ENCODE measurements around the gene TRIM26.
"Not testable (repeated sequence)": the region's sequence is repeated elsewhere in the genome, so short reads cannot be mapped to it uniquely, and the experiment has no call there.

Gene TRIM26

GRCh38 chr6:30145818-30146217 is 67.4 kb downstream of the TRIM26 start:
- H3K27ac ChIP-seq (ENCODE audit: insufficient read depth, low read depth, low read length, poor library complexity, severe bottlenecking): no peak overlapping the region
- H3K9me3 ChIP-seq (ENCODE audit: control insufficient read depth, low read length): no peaks in the 10 kb centered on the region
- H3K27me3 ChIP-seq (ENCODE audit: control insufficient read depth, insufficient read depth, low read length, poor library complexity, severe bottlenecking): no peaks in the 10 kb centered on the region
- no peaks in the 10 kb centered on the region for H3K36me3 ChIP-seq (ENCODE audit: control insufficient read depth, insufficient read depth, low read length)
- H3K4me1 ChIP-seq (ENCODE audit: control insufficient read depth, insufficient read depth, low read length): no peaks in the 10 kb centered on the region
- WGBS, 2 experiments: 43 to 45% methylated on average over 7 of the region's 7 CpGs
- H3K4me3 ChIP-seq (ENCODE audit: insufficient read depth, low read depth, low read length): no peak overlapping the region

GRCh38 chr6:30144811-30145210 is 68.4 kb downstream of the TRIM26 start:
- no peaks in the 10 kb centered on the region for H3K9me3 ChIP-seq (ENCODE audit: control insufficient read depth, low read length)
- H3K36me3 ChIP-seq (ENCODE audit: control insufficient read depth, insufficient read depth, low read length): no peaks in the 10 kb centered on the region
- no peak overlapping the region for H3K4me3 ChIP-seq (ENCODE audit: insufficient read depth, low read depth, low read length)
- H3K27ac ChIP-seq (ENCODE audit: insufficient read depth, low read depth, low read length, poor library complexity, severe bottlenecking): no peak overlapping the region
- 89 to 92% methylated on average over 6 of the region's 6 CpGs for WGBS, 2 experiments
- no peaks in the 10 kb centered on the region for H3K27me3 ChIP-seq (ENCODE audit: control insufficient read depth, insufficient read depth, low read length, poor library complexity, severe bottlenecking)
- no peaks in the 10 kb centered on the region for H3K4me1 ChIP-seq (ENCODE audit: control insufficient read depth, insufficient read depth, low read length)

- Histone ChIP-seq H3K4me1 (ENCODE audit: control insufficient read depth, insufficient read depth, low read length) (no peaks in the 10 kb centered on the region), H3K27ac (ENCODE audit: insufficient read depth, low read depth, low read length, poor library complexity, severe bottlenecking) (no peak overlapping the region), H3K36me3 (ENCODE audit: control insufficient read depth, insufficient read depth, low read length) (no peaks in the 10 kb centered on the region), H3K9me3 (ENCODE audit: control insufficient read depth, low read length) (no peaks in the 10 kb centered on the region), H3K27me3 (ENCODE audit: control insufficient read depth, insufficient read depth, low read length, poor library complexity, severe bottlenecking) (no peaks in the 10 kb centered on the region), H3K4me3 (ENCODE audit: insufficient read depth, low read depth, low read length) (no peak overlapping the region)
- WGBS, 2 experiments: 81 to 82% methylated on average over 2 of the region's 2 CpGs
Measured at GRCh38 chr6:30143780-30144179, 69.4 kb downstream of the TRIM26 start.

- no peak overlapping the region for H3K27ac ChIP-seq (ENCODE audit: insufficient read depth, low read depth, low read length, poor library complexity, severe bottlenecking)
- no peak overlapping the region for H3K4me3 ChIP-seq (ENCODE audit: insufficient read depth, low read depth, low read length)
- no peaks in the 10 kb centered on the region for H3K9me3 ChIP-seq (ENCODE audit: control insufficient read depth, low read length)
- no peaks in the 10 kb centered on the region for H3K27me3 ChIP-seq (ENCODE audit: control insufficient read depth, insufficient read depth, low read length, poor library complexity, severe bottlenecking)
- H3K4me1 ChIP-seq (ENCODE audit: control insufficient read depth, insufficient read depth, low read length): no peaks in the 10 kb centered on the region
- WGBS, 2 experiments: 96% methylated on average over 3 of the region's 3 CpGs; no CpG with 5 or more reads in 1 of the 2 experiments
- no peaks in the 10 kb centered on the region for H3K36me3 ChIP-seq (ENCODE audit: control insufficient read depth, insufficient read depth, low read length)
Measured at GRCh38 chr6:30142665-30143064, 70.5 kb downstream of the TRIM26 start.

GRCh38 chr6:30140240-30140639 is 73.0 kb downstream of the TRIM26 start:
- H3K36me3 ChIP-seq (ENCODE audit: control insufficient read depth, insufficient read depth, low read length); H3K4me1 ChIP-seq (ENCODE audit: control insufficient read depth, insufficient read depth, low read length); H3K27ac ChIP-seq (ENCODE audit: insufficient read depth, low read depth, low read length, poor library complexity, severe bottlenecking); H3K9me3 ChIP-seq (ENCODE audit: control insufficient read depth, low read length); H3K27me3 ChIP-seq (ENCODE audit: control insufficient read depth, insufficient read depth, low read length, poor library complexity, severe bottlenecking); H3K4me3 ChIP-seq (ENCODE audit: insufficient read depth, low read depth, low read length): not testable (repeated sequence)
- 80% methylated on average over 8 of the region's 8 CpGs for WGBS, 2 experiments

GRCh38 chr6:30136570-30137286 is 76.5 kb downstream of the TRIM26 start:
- H3K4me1 ChIP-seq (ENCODE audit: control insufficient read depth, insufficient read depth, low read length): no peaks in the 10 kb centered on the region
- H3K27me3 ChIP-seq (ENCODE audit: control insufficient read depth, insufficient read depth, low read length, poor library complexity, severe bottlenecking): peaks cover 16% of the 10 kb centered on the region
- H3K36me3 ChIP-seq (ENCODE audit: control insufficient read depth, insufficient read depth, low read length): no peaks in the 10 kb centered on the region
- 90 to 92% methylated on average over 11 of the region's 11 CpGs for WGBS, 2 experiments
- no peaks in the 10 kb centered on the region for H3K9me3 ChIP-seq (ENCODE audit: control insufficient read depth, low read length)
- H3K27ac ChIP-seq (ENCODE audit: insufficient read depth, low read depth, low read length, poor library complexity, severe bottlenecking): no peak overlapping the region
- no peak overlapping the region for H3K4me3 ChIP-seq (ENCODE audit: insufficient read depth, low read depth, low read length)

- peaks cover 26% of the 10 kb centered on the region for H3K27me3 ChIP-seq (ENCODE audit: control insufficient read depth, insufficient read depth, low read length, poor library complexity, severe bottlenecking)
- no peak within 1 kb of the TSS for H3K27ac ChIP-seq (ENCODE audit: insufficient read depth, low read depth, low read length, poor library complexity, severe bottlenecking)
- H3K9me3 ChIP-seq (ENCODE audit: control insufficient read depth, low read length): no peaks in the 10 kb centered on the region
- no peaks in the 10 kb centered on the region for H3K4me1 ChIP-seq (ENCODE audit: control insufficient read depth, insufficient read depth, low read length)
- 85% methylated on average over 3 to 4 of the region's 4 CpGs for WGBS, 2 experiments
- H3K4me3 ChIP-seq (ENCODE audit: insufficient read depth, low read depth, low read length): no peak within 1 kb of the TSS
- H3K36me3 ChIP-seq (ENCODE audit: control insufficient read depth, insufficient read depth, low read length): no peaks in the 10 kb centered on the region
Measured at GRCh38 chr6:30135757-30136156, 77.4 kb downstream of the TRIM26 start, which contains the start of gene TRIM40. TRIM40 (plus strand) TSS chr6:30136140; CDS start chr6:30137037, 897 bp downstream.

- Histone ChIP-seq H3K4me1 (ENCODE audit: control insufficient read depth, insufficient read depth, low read length) (no peaks in the 10 kb centered on the region), H3K36me3 (ENCODE audit: control insufficient read depth, insufficient read depth, low read length) (no peaks in the 10 kb centered on the region), H3K9me3 (ENCODE audit: control insufficient read depth, low read length) (no peaks in the 10 kb centered on the region), H3K27ac (ENCODE audit: insufficient read depth, low read depth, low read length, poor library complexity, severe bottlenecking) (no peak overlapping the region), H3K4me3 (ENCODE audit: insufficient read depth, low read depth, low read length) (no peak overlapping the region), H3K27me3 (ENCODE audit: control insufficient read depth, insufficient read depth, low read length, poor library complexity, severe bottlenecking) (peaks cover 32% of the 10 kb centered on the region)
- 60 to 100% methylated on average over 1 of the region's 2 CpGs for WGBS, 2 experiments
Measured at GRCh38 chr6:30135147-30135546, 78.1 kb downstream of the TRIM26 start.
